ENCODE results near the gene EIF4A2.
"Not testable (repeated sequence)": the region's sequence is repeated elsewhere in the genome, so short reads cannot be mapped to it uniquely, and the experiment has no call there.

GRCh38 chr3:186811313-186811712 is 27.9 kb downstream of the EIF4A2 start:
- TF ChIP-seq SUZ12 (IDR thresholded peaks at IDR 0.05; ENCODE audit: unreplicated experiment); ZZZ3 (IDR thresholded peaks at IDR 0.05; ENCODE audit: control insufficient read depth, insufficient read length, low read depth); ATF3 (IDR thresholded peaks at IDR 0.05; ENCODE audit: borderline replicate concordance, extremely low read depth, low read depth, low read length); KDM1A (IDR thresholded peaks at IDR 0.05; ENCODE audit: borderline replicate concordance); CHD2 (IDR thresholded peaks at IDR 0.05; ENCODE audit: borderline replicate concordance, low read depth, low read length); CTCF (IDR thresholded peaks at IDR 0.05 in 2 of 3, conservative IDR thresholded peaks at IDR 0.05 in 1 of 3; ENCODE audit: control insufficient read depth in 2 of 3, extremely low read depth in 1 of 3, insufficient read depth in 1 of 3, low read depth in 3 of 3, low read length in 3 of 3); EP300 (IDR thresholded peaks at IDR 0.05; ENCODE audit: borderline replicate concordance in 1 of 2, control insufficient read depth in 1 of 2, low read depth in 2 of 2, low read length in 2 of 2); ATF2 (IDR thresholded peaks at IDR 0.05; ENCODE audit: low read length); ZNF274 (IDR thresholded peaks at IDR 0.05; ENCODE audit: insufficient read depth, insufficient read length); CEBPB (IDR thresholded peaks at IDR 0.05; ENCODE audit: borderline replicate concordance in 1 of 2, low read depth in 2 of 2, low read length in 2 of 2); RCOR1 (conservative IDR thresholded peaks at IDR 0.05; ENCODE audit: low read depth, low read length); CBX3 (IDR thresholded peaks at IDR 0.05; ENCODE audit: borderline replicate concordance, low read depth); JUND (IDR thresholded peaks at IDR 0.05; ENCODE audit: low read depth, low read length): not testable (repeated sequence)

Measured in GM12878 (cell line).